A549 (cell line): ENCODE results near the gene MTF1. TPM values are rescaled to one million over a fixed set of nuclear protein-coding genes. Genes with fewer than 3 reads are reported as not detected.
"Not testable (repeated sequence)": the region's sequence is repeated elsewhere in the genome, so short reads cannot be mapped to it uniquely, and the experiment has no call there.

Experiments
- ATAC-seq, 2 experiments: fragments of 200-7000 bp in 1 of 2; fragments of >200 bp in 1 of 2; cut with Nextera tagmentation in 1 of 2; cut with Tn5 transposase in 1 of 2; 3 replicates each; pipeline versions ENCODE4 v1.8.0 to v1.9.1; 2018 to 2020; ENCODE audit warnings: mild to moderate bottlenecking in 1 of 2, moderate library complexity in 1 of 2
- CTCF ChIA-PET: fragments of 300-600 bp; sonication (Branson Sonifier 250); formaldehyde crosslinking; extraction: SDS; loops from one replicate; lab custom pipeline; 2021; ENCODE audit warnings: antibody characterized with exemption, inconsistent platforms; lab: Yijun Ruan, JAX
- POLR2A ChIA-PET: fragments of 350-600 bp; formaldehyde crosslinking; extraction: SDS; loops from one replicate; lab custom pipeline; 2021; ENCODE audit warnings: antibody characterized with exemption, inconsistent platforms; lab: Yijun Ruan, JAX
- DNase-seq, 2 experiments: peaks; one replicate each; pipeline versions ENCODE4 v3.0.0 to v3.0.0-alpha.2; 2011 to 2016; ENCODE audit warnings: low read depth in 1 of 2, low spot score in 1 of 2
- FAIRE-seq: peaks from 2 replicates; lab custom pipeline; 2011; peaks lifted over from hg19 to GRCh38; lab: Jason Lieb, UNC
- H3K27ac ChIP-seq, 2 experiments: fragments of >200 bp; sonication (Bioruptor Twin); formaldehyde crosslinking; 3 replicates each; pipeline ENCODE4 v1.5.1; 2016 to 2017
- H3K4me1 ChIP-seq: fragments of >200 bp; sonication (Bioruptor Twin); formaldehyde crosslinking; 3 replicates; pipeline ENCODE4 v1.6.1; 2016
- H3K4me2 ChIP-seq: fragments of >200 bp; sonication (Bioruptor Twin); formaldehyde crosslinking; 3 replicates; pipeline ENCODE4 v1.6.1; 2016
- H3K4me3 ChIP-seq: fragments of >200 bp; sonication (Bioruptor Twin); formaldehyde crosslinking; 3 replicates; pipeline ENCODE4 v1.5.1; 2016
- H3K9me3 ChIP-seq: fragments of >200 bp; sonication (Bioruptor Twin); formaldehyde crosslinking; 3 replicates; pipeline ENCODE4 v1.6.1; 2016
- ATOH8 ChIP-seq: fragments of 250-450 bp; sonication (Bioruptor Pico); IDR thresholded peaks from 2 replicates; pipeline ENCODE4 v1.5.0; 2020; ENCODE audit warnings: low read depth, mild to moderate bottlenecking, moderate library complexity
- BCL3 ChIP-seq: fragments of >200 bp; sonication (Bioruptor Twin); formaldehyde crosslinking; IDR thresholded peaks from 3 replicates; pipeline ENCODE4 v1.6.1; 2016
- CBX2 ChIP-seq: fragments of 200-600 bp; sonication (generic); IDR thresholded peaks from 2 replicates; pipeline ENCODE4 v1.6.1; 2016; ENCODE audit warnings: low read depth, mild to moderate bottlenecking, borderline replicate concordance
- CEBPB ChIP-seq, 2 experiments: fragments of >200 bp in 1 of 2; sonication (Bioruptor Twin) in 1 of 2; formaldehyde crosslinking in 1 of 2; IDR thresholded peaks; 2 replicates each; pipeline ENCODE4 v1.6.1; 2012 to 2016
- CHD2 ChIP-seq: fragments of 150-350 bp; IDR thresholded peaks from 2 replicates; pipeline ENCODE4 v1.6.1; 2014; ENCODE audit warnings: low read length; ENCODE audit not compliant: partially characterized antibody
- E2F6 ChIP-seq: IDR thresholded peaks from 2 replicates; pipeline ENCODE4 v1.6.1; 2012; ENCODE audit warnings: low read depth, borderline replicate concordance
- EHF ChIP-seq: fragments of 250-450 bp; sonication (Bioruptor Pico); IDR thresholded peaks from 2 replicates; pipeline ENCODE4 v1.5.0; 2020; ENCODE audit warnings: mild to moderate bottlenecking
- ESRRA ChIP-seq: fragments of 150-350 bp; IDR thresholded peaks from 2 replicates; pipeline ENCODE4 v1.6.1; 2014; ENCODE audit warnings: mild to moderate bottlenecking, low read length, borderline replicate concordance
- FOSL2 ChIP-seq, 2 experiments: fragments of 450-650 bp in 1 of 2; fragments of >200 bp in 1 of 2; sonication (Bioruptor Twin) in 1 of 2; formaldehyde crosslinking; IDR thresholded peaks; 2 replicates each; pipeline versions ENCODE4 v1.5.0 to v1.6.1; 2016 to 2020; ENCODE audit warnings: mild to moderate bottlenecking in 1 of 2, moderate library complexity in 1 of 2
- HEYL ChIP-seq: fragments of 250-450 bp; sonication (Bioruptor Pico); IDR thresholded peaks from 2 replicates; pipeline ENCODE4 v1.8.0; 2021; ENCODE audit warnings: mild to moderate bottlenecking, moderate library complexity
- HOXB5 ChIP-seq: fragments of 250-450 bp; sonication (Bioruptor Pico); IDR thresholded peaks from 2 replicates; pipeline ENCODE4 v1.5.0; 2020; ENCODE audit warnings: mild to moderate bottlenecking, moderate library complexity
- JUN ChIP-seq, 2 experiments: fragments of >200 bp; sonication (Bioruptor Twin); formaldehyde crosslinking; IDR thresholded peaks; 2 replicates in 1 of 2; 3 replicates in 1 of 2; pipeline ENCODE4 v1.6.1; 2016 to 2017
- JUNB ChIP-seq: fragments of >200 bp; sonication (Bioruptor Twin); formaldehyde crosslinking; IDR thresholded peaks from 2 replicates; pipeline ENCODE4 v1.6.1; 2016
- KDM5A ChIP-seq: fragments of 200-600 bp; sonication (generic); IDR thresholded peaks from 2 replicates; pipeline ENCODE4 v1.6.1; 2016; ENCODE audit warnings: antibody characterized with exemption, mild to moderate bottlenecking
- MAFK ChIP-seq: fragments of 450-650 bp; IDR thresholded peaks from 2 replicates; pipeline ENCODE4 v1.6.1; 2014; ENCODE audit not compliant: partially characterized antibody
- MAX ChIP-seq: IDR thresholded peaks from 2 replicates; pipeline ENCODE4 v1.6.1; 2012
- NFE2L2 ChIP-seq: fragments of 150-350 bp; conservative IDR thresholded peaks from 2 replicates; pipeline ENCODE4 v1.6.1; 2014; ENCODE audit warnings: low read length
- POLR2A ChIP-seq: IDR thresholded peaks from 2 replicates; pipeline ENCODE4 v1.6.1; 2012; ENCODE audit warnings: mild to moderate bottlenecking, low read length
- RARB ChIP-seq: fragments of 250-450 bp; sonication (Bioruptor Pico); IDR thresholded peaks from 2 replicates; pipeline ENCODE4 v1.8.0; 2021; ENCODE audit warnings: mild to moderate bottlenecking, moderate library complexity
- REST ChIP-seq: fragments of 200-600 bp; sonication (generic); IDR thresholded peaks from 2 replicates; pipeline ENCODE4 v1.6.1; 2016; ENCODE audit warnings: antibody characterized with exemption, mild to moderate bottlenecking, moderate library complexity
- RNF2 ChIP-seq: fragments of 200-600 bp; sonication (generic); IDR thresholded peaks from 2 replicates; pipeline ENCODE4 v1.6.1; 2016; ENCODE audit warnings: low read depth, mild to moderate bottlenecking, antibody characterized with exemption, moderate library complexity, borderline replicate concordance
- SMC3 ChIP-seq: fragments of >200 bp; sonication (Bioruptor Twin); formaldehyde crosslinking; IDR thresholded peaks from 3 replicates; pipeline ENCODE4 v1.6.1; 2018; ENCODE audit warnings: inconsistent platforms
- TFCP2L1 ChIP-seq: fragments of 250-450 bp; sonication (Bioruptor Pico); IDR thresholded peaks from 2 replicates; pipeline ENCODE4 v1.5.0; 2021; ENCODE audit warnings: mild to moderate bottlenecking
- ZNF302 ChIP-seq: fragments of 250-450 bp; sonication (Bioruptor Pico); IDR thresholded peaks from 2 replicates; pipeline ENCODE4 v1.9.0; 2021; ENCODE audit warnings: inconsistent platforms, mild to moderate bottlenecking, moderate library complexity
- ZSCAN20 ChIP-seq: fragments of 250-450 bp; sonication (Bioruptor Pico); IDR thresholded peaks from 2 replicates; pipeline ENCODE4 v1.8.0; 2022; ENCODE audit warnings: mild to moderate bottlenecking, moderate library complexity
- WGBS: methylation state at CpG from one replicate; pipeline ENCODE4 v1.1.6; 2017; ENCODE audit errors: missing lambda C conversion rate; 5-methylcytosine and 5-hydroxymethylcytosine counted together
- polyA plus RNA-seq, 4 experiments: library from polyadenylated mRNA; depleted of rRNA in 3 of 4; stranded (reverse); fragments of >200 nt; fragmentation: RNase III in 1 of 4; extraction: RNeasy Plus Mini Kit Qiagen cat#74134 plus additional on column Dnase treatment in 1 of 4; gene quantifications; 2 replicates in 3 of 4; 3 replicates in 1 of 4; pipeline ENCODE4 v1.2.3, GENCODE V29; 2011 to 2017

Gene MTF1
- polyA plus RNA-seq, 2 of the 4 experiments (the other 2 are of a cell fraction): 4.0 to 6.7 TPM

GRCh38 chr1:37778654-37779053 lies 80.7 kb downstream of the MTF1 start:
- no peak for DNase-seq
- WGBS: 90% methylated on average over 3 of the region's 3 CpGs
- POLR2A ChIA-PET: no interaction called here
- no peak overlapping the region for H3K4me3 ChIP-seq
- ATAC-seq: no peak
- H3K27ac ChIP-seq: no peak overlapping the region
- no peak overlapping the region for H3K4me2 ChIP-seq
- no peak for TF ChIP-seq E2F6
- no peak for TF ChIP-seq HOXB5 (CRISPR knock-in tag)
- no peak for TF ChIP-seq ZNF302 (CRISPR knock-in tag)
- TF ChIP-seq FOSL2 (IDR thresholded peaks at IDR 0.05): no peak
- TF ChIP-seq FOSL2 (CRISPR knock-in tag; IDR thresholded peaks at IDR 0.05): no peak
- no peak for TF ChIP-seq ZSCAN20
- no peak for TF ChIP-seq RARB (CRISPR knock-in tag)
- TF ChIP-seq CEBPB (IDR thresholded peaks at IDR 0.05): no peak
- no peak for TF ChIP-seq JUNB
- no peak for TF ChIP-seq MAX
- no peak for TF ChIP-seq ESRRA
- no peak for TF ChIP-seq MAFK
- TF ChIP-seq BCL3: no peak
- no peak for TF ChIP-seq CHD2
- TF ChIP-seq REST: no peak
- no peak for TF ChIP-seq EHF
- TF ChIP-seq POLR2A: no peak
- FAIRE-seq: no peak
- CTCF ChIA-PET: interaction anchor here (0.9 kb wide), 1 partner anchor 97 kb away, joined by 3 read pairs; no protein-coding TSS in a partner anchor
- no peaks in the 10 kb centered on the region for H3K4me1 ChIP-seq
- peaks cover 4% of the 10 kb centered on the region; the same call in 1 of the 3 replicates for H3K9me3 ChIP-seq

- ChIA-PET POLR2A (no interaction called here), CTCF (interaction anchor here (0.7 kb wide), 1 partner anchor 12 kb away, joined by 3 read pairs; the partner anchor contains the start of gene EPHA10)
- FAIRE-seq: no peak
- peak; percentile 22 to 43; a peak in 4 of 6 replicates for ATAC-seq
- Histone ChIP-seq H3K9me3 (peaks cover 5% of the 10 kb centered on the region; the same call in 1 of the 3 replicates), H3K4me1 (no peaks in the 10 kb centered on the region), H3K4me3 (no peak overlapping the region), H3K4me2 (no peak overlapping the region), H3K27ac (no peak overlapping the region)
- 19% methylated on average over 4 of the region's 4 CpGs for WGBS
- DNase-seq: no peak
- TF ChIP-seq HEYL (CRISPR knock-in tag): no peak
- TF ChIP-seq JUN (IDR thresholded peaks at IDR 0.05): no peak
- no peak for TF ChIP-seq SMC3
- no peak for TF ChIP-seq JUNB
- no peak for TF ChIP-seq MAFK
- no peak for TF ChIP-seq RNF2
- no peak for TF ChIP-seq TFCP2L1 (CRISPR knock-in tag)
- no peak for TF ChIP-seq CBX2
- TF ChIP-seq NFE2L2: no peak
- TF ChIP-seq ATOH8 (CRISPR knock-in tag): no peak
- no peak for TF ChIP-seq BCL3
- TF ChIP-seq KDM5A: no peak
Measured at GRCh38 chr1:37776946-37777516, 82.4 kb downstream of the MTF1 start.

- POLR2A ChIA-PET, H3K9me3 ChIP-seq, DNase-seq, H3K4me2 ChIP-seq, H3K4me3 ChIP-seq, H3K4me1 ChIP-seq, FAIRE-seq, H3K27ac ChIP-seq, CTCF ChIA-PET, ATAC-seq: not testable (repeated sequence)
Measured at GRCh38 chr1:37771440-37771839, 88.0 kb downstream of the MTF1 start.
